ENCODE measurements around the gene LGALS9.

LGALS9 gene

DNA sequence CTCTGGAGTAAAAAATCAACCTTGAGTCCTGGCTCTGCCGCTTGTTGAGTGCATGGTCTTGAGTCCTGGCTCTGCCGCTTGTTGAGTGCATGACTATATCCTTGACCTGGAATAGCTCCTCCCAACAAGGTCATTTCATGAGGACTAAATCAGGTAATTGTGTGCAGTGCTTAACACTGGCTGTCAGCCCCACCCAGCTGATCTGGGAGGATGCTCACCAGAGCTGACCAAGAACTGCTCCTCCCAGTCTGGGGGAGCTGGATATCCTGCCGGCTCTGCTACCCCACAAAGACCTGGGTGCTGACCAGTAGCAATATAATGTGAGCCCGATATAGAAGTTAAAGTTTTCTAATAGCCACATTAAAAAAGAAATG lies 20.7 kb upstream of the LGALS9 start:
- no peak overlapping the region for H3K27ac Mint-ChIP-seq
- no peaks in the 10 kb centered on the region for H3K9me3 Mint-ChIP-seq
- no peaks in the 10 kb centered on the region for H3K27me3 Mint-ChIP-seq (ENCODE audit: low read depth)
- H3K4me1 Mint-ChIP-seq (ENCODE audit: low read depth): peaks cover 11% of the 10 kb centered on the region
- H3K4me3 Mint-ChIP-seq: no peak overlapping the region
- peaks cover 37% of the 10 kb centered on the region for H3K36me3 Mint-ChIP-seq (ENCODE audit: low read depth)
- no peak for DNase-seq (ENCODE audit: low spot score)

DNA sequence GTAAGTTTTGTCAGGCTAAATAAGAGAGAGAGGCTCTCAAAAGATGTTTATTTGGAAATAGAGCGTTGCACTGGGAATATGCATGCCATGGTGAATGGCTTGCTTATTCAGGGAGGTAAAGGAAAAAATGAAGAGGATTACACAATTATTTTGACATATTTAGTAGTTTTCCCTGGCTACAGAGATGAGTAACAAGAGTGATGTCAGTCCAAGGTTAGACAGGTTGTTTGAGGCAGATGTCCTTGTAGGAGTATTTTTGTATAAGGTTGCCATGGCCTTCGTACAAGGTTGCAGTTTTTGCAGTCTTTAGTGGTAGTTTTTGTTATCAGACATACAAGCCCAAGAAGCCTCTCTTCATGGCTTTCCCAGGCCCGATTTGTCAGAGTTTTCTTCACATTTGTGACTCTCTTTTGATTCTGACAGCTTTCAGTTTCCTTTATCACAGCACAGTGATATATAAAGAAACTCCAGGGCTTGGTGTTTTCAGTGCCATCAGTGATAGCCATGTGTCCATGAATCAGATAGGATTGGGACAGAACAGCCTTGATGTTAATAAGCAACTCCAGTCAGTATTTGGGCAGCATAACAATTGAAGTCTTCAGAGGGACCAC lies 18.7 kb upstream of the LGALS9 start:
- Mint-ChIP-seq H3K27ac (peak overlapping the region; percentile 19), H3K4me1 (ENCODE audit: low read depth) (peaks cover 28% of the 10 kb centered on the region), H3K4me3 (no peak overlapping the region), H3K27me3 (ENCODE audit: low read depth) (no peaks in the 10 kb centered on the region), H3K9me3 (no peaks in the 10 kb centered on the region), H3K36me3 (ENCODE audit: low read depth) (peaks cover 45% of the 10 kb centered on the region)
- no peak for DNase-seq (ENCODE audit: low spot score)

DNA sequence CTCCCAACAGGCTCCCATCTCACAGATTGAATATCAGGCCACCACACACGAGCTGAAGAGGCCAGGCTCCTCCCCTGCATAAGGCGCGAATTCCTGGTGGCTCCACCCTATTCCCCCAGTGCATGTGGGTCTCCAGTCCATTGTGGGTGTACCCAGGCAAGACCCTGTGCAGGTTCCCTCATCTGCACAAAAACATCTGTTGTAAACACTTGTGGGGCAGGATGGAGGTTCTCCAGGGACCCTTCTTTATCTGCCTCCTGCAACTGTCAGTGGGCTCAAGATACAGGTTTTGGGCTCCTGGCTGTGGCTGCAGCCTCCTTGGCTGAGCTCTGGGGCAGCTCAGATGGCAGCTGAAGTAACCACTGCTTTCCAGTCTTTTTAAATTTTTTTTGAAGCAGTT lies 17.6 kb upstream of the LGALS9 start:
- Mint-ChIP-seq H3K27ac (no peak overlapping the region), H3K4me3 (no peak overlapping the region), H3K36me3 (ENCODE audit: low read depth) (peaks cover 50% of the 10 kb centered on the region), H3K27me3 (ENCODE audit: low read depth) (no peaks in the 10 kb centered on the region), H3K4me1 (ENCODE audit: low read depth) (peaks cover 30% of the 10 kb centered on the region), H3K9me3 (no peaks in the 10 kb centered on the region)
- no peak for DNase-seq (ENCODE audit: low spot score)

DNA sequence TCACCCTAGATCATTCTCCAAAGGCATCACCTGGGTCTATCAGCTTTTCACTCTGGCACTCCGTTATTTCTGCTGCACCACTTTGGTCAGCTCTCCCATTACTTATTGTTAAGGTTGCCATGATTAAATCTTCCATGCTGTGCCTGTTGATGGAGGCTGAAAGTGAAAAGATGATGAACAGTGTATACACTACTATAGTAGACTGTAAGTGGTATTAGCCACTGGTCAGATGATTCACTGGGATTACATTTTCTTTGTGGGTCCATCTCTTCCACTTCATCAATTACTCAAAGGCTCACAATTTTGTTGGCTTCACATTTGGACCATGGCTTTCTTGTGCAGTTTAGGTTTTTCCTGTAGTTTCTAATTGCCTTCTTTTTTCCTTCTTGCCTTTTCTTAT lies 15.9 kb upstream of the LGALS9 start:
- no peak overlapping the region for H3K4me3 Mint-ChIP-seq
- no peaks in the 10 kb centered on the region for H3K27me3 Mint-ChIP-seq (ENCODE audit: low read depth)
- peaks cover 44% of the 10 kb centered on the region for H3K36me3 Mint-ChIP-seq (ENCODE audit: low read depth)
- H3K27ac Mint-ChIP-seq: no peak overlapping the region
- DNase-seq (ENCODE audit: low spot score): no peak
- no peaks in the 10 kb centered on the region for H3K9me3 Mint-ChIP-seq
- H3K4me1 Mint-ChIP-seq (ENCODE audit: low read depth): peaks cover 30% of the 10 kb centered on the region

DNA sequence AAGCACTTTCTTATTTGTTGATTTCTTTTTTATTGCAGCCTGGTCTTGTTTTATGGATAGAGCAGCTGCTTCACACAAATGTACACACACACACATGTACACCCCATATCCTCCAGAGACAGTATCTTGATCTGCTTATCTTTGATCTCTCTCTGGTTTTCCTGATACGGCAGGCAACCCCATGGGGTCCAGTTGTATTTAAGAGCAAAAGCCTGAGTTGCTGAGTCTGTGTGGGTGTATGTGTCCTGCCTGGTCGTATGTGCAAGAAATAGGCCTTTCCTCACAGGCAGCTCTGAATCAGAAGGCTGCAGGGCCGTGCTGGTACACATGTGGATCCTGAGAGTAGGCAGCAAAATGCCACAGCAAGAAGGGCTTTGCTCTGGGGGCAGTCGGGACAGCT lies 14.6 kb upstream of the LGALS9 start:
- no peaks in the 10 kb centered on the region for H3K9me3 Mint-ChIP-seq
- peaks cover 46% of the 10 kb centered on the region for H3K36me3 Mint-ChIP-seq (ENCODE audit: low read depth)
- H3K27ac Mint-ChIP-seq: peak overlapping the region; percentile 79
- peaks cover 40% of the 10 kb centered on the region for H3K4me1 Mint-ChIP-seq (ENCODE audit: low read depth)
- DNase-seq (ENCODE audit: low spot score): peak; percentile 55
- no peaks in the 10 kb centered on the region for H3K27me3 Mint-ChIP-seq (ENCODE audit: low read depth)
- H3K4me3 Mint-ChIP-seq: peak overlapping the region; percentile 52

DNA sequence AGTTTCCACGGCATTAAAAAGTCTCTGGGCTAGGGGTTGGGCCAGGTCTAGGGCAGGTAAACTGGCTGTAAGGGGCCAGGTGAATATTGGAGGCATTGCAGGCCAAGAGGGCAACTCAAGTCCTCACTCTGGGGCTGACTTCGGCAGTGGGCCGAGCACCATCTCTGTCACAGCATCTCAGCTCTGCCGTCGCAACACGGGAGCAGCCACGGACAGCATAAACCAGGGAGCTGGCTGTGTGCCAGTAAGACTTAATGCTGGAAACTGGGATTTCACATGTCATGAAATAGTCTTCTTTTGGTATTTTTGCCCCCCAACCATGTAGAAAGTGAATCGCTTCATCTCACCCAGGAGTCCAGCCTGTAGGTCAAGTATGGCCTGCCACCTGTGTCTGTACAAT lies 12.6 kb upstream of the LGALS9 start:
- Mint-ChIP-seq H3K4me3 (no peak overlapping the region), H3K27me3 (ENCODE audit: low read depth) (no peaks in the 10 kb centered on the region), H3K27ac (no peak overlapping the region), H3K9me3 (no peaks in the 10 kb centered on the region), H3K4me1 (ENCODE audit: low read depth) (peaks cover 31% of the 10 kb centered on the region), H3K36me3 (ENCODE audit: low read depth) (peaks cover 48% of the 10 kb centered on the region)
- no peak for DNase-seq (ENCODE audit: low spot score)

DNA sequence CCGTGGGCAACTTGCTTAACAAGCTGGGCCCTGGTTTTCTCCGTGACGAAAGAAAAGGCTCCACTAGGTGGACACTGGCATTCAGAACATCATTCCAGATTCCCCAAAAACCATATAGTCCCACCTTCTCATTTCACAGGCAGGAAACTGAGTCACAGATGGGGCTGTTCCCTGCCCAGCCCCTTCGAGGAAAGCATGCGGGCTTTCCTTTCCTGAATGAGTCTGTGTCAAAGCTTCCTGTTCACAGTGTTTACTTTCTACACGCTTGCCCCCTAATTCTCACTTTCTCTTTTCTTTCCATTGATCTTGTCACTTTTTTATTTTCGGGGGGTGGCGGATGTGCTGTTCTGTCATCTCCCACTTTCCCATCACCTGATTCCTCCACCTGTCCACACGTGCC lies 10.3 kb upstream of the LGALS9 start:
- Mint-ChIP-seq H3K36me3 (ENCODE audit: low read depth) (peaks cover 37% of the 10 kb centered on the region), H3K27ac (peak overlapping the region; percentile 15), H3K27me3 (ENCODE audit: low read depth) (no peaks in the 10 kb centered on the region), H3K4me1 (ENCODE audit: low read depth) (peaks cover 24% of the 10 kb centered on the region), H3K9me3 (no peaks in the 10 kb centered on the region), H3K4me3 (peak overlapping the region; percentile 7)
- no peak for DNase-seq (ENCODE audit: low spot score)

DNA sequence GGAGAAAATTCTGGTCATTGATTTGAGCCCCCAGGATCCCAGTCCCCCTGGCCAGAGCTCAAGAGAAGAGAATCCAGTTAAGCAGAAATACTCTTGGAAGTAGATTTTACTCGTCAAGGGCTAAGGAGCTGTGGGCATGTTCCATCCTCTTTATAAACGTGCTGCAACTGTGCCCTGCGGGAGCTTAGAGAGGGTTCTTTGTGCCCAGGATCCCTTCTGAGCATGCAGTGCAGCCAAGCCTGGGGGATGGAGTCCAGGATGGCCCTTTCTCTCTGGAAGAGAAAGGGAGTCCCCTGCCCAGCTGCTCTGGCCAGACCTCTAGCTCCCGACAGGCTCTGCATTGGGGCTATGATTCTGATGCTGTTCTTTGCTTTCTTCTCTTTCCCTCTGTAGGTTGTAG lies 9.5 kb upstream of the LGALS9 start:
- Mint-ChIP-seq H3K27ac (peak overlapping the region; percentile 39), H3K4me1 (ENCODE audit: low read depth) (peaks cover 16% of the 10 kb centered on the region), H3K4me3 (no peak overlapping the region), H3K27me3 (ENCODE audit: low read depth) (no peaks in the 10 kb centered on the region), H3K9me3 (no peaks in the 10 kb centered on the region), H3K36me3 (ENCODE audit: low read depth) (peaks cover 33% of the 10 kb centered on the region)
- no peak for DNase-seq (ENCODE audit: low spot score)

DNA sequence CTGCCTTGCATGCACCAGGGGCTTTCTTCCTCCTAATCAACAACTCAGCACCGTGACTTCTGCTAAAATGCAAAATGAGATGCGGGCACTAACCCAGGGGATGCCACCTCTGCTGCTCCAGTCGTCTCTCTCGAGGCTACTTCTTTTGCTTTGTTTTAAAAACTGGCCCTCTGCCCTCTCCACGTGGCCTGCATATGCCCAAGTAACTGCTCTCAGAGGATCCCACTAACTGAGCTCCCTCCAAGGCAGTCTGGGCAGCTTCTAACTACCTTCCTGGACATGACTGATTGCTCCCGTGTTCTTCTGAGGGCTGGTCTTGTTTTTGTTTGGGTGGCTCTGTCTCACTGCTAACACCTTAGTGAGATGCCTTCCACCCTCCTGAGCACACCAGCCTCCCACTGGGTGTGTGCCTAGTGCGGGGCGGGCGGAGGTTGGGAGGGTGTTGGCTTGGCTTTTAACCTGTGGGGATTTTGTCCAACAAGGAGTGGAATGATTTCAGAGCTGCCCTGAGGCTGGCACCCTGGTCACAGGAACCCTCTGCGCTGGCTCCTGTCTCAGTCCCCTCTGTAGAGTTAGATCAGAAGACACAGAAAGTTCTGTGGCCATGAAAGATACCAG lies 8.9 kb upstream of the LGALS9 start:
- Mint-ChIP-seq H3K4me3 (no peak overlapping the region), H3K27ac (peak overlapping the region; percentile 39), H3K27me3 (ENCODE audit: low read depth) (no peaks in the 10 kb centered on the region), H3K9me3 (no peaks in the 10 kb centered on the region), H3K36me3 (ENCODE audit: low read depth) (peaks cover 30% of the 10 kb centered on the region), H3K4me1 (ENCODE audit: low read depth) (peaks cover 12% of the 10 kb centered on the region)
- no peak for DNase-seq (ENCODE audit: low spot score)

DNA sequence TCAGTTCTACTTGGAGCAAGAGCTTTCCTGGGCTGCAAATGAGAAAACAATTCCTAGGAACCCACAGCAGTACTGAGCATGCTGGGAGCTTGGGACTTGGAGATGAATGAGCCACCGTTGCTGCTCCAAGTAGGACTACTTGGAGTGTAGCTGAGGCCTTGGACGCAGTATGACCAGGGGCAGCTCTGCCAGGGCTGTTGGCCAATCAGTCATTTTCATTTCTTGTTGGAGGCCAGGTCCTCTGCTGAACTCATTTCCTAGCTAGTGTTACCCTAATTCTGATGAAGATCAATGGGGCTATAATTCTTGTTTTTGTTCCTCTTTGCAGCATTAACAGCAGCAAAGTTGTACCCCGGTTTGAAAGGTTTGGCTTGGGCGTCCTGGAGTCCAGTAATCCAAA lies 8.0 kb upstream of the LGALS9 start:
- no peak overlapping the region for H3K27ac Mint-ChIP-seq
- peaks cover 14% of the 10 kb centered on the region for H3K4me1 Mint-ChIP-seq (ENCODE audit: low read depth)
- H3K27me3 Mint-ChIP-seq (ENCODE audit: low read depth): no peaks in the 10 kb centered on the region
- peaks cover 28% of the 10 kb centered on the region for H3K36me3 Mint-ChIP-seq (ENCODE audit: low read depth)
- H3K4me3 Mint-ChIP-seq: no peak overlapping the region
- DNase-seq (ENCODE audit: low spot score): no peak
- no peaks in the 10 kb centered on the region for H3K9me3 Mint-ChIP-seq

DNA sequence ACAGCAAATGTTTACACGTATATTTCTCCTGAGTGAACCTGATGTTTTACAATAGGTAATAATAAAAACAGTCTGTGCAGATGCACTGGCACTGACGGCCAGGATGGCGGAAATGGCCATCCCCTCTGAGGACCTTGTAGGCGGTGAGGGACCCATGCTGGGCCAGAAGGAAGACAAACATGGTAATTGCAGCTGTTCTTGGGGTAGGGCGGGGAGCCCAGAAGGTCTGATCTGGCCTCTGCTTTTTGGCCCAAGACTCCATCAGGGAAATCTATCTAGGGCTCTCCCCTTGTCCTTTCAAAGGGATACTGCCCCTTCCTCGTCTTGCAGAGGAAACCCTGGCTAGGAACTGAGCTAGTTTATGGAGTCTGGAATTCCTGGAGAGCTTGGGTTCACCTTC lies 7.4 kb upstream of the LGALS9 start:
- H3K4me3 Mint-ChIP-seq: no peak overlapping the region
- H3K36me3 Mint-ChIP-seq (ENCODE audit: low read depth): peaks cover 25% of the 10 kb centered on the region
- no peaks in the 10 kb centered on the region for H3K9me3 Mint-ChIP-seq
- no peaks in the 10 kb centered on the region for H3K27me3 Mint-ChIP-seq (ENCODE audit: low read depth)
- no peak overlapping the region for H3K27ac Mint-ChIP-seq
- H3K4me1 Mint-ChIP-seq (ENCODE audit: low read depth): peaks cover 20% of the 10 kb centered on the region
- no peak for DNase-seq (ENCODE audit: low spot score)

DNA sequence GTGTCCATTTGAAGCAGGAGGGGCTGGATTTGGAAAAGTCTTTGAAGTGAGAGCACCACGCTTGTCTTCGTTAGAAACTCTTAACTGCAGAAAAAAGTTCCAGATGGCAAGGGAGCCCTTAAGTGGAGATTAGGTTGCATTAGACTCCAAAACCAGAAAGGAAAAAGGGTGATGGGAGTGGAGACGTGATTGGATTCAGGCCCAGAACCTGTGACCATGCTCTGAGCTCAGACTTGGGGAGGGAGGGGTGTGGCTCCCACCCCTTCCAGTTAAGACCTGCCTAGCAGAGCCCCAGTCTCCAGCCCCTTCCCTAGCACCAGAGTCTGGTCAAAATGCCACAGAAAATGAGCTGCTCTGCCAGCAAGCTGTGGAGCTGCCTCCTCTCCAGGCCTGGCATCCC lies 6.4 kb upstream of the LGALS9 start:
- Mint-ChIP-seq H3K27me3 (ENCODE audit: low read depth) (no peaks in the 10 kb centered on the region), H3K27ac (no peak overlapping the region), H3K4me1 (ENCODE audit: low read depth) (peaks cover 26% of the 10 kb centered on the region), H3K9me3 (no peaks in the 10 kb centered on the region), H3K4me3 (no peak overlapping the region), H3K36me3 (ENCODE audit: low read depth) (peaks cover 23% of the 10 kb centered on the region)
- DNase-seq (ENCODE audit: low spot score): no peak

DNA sequence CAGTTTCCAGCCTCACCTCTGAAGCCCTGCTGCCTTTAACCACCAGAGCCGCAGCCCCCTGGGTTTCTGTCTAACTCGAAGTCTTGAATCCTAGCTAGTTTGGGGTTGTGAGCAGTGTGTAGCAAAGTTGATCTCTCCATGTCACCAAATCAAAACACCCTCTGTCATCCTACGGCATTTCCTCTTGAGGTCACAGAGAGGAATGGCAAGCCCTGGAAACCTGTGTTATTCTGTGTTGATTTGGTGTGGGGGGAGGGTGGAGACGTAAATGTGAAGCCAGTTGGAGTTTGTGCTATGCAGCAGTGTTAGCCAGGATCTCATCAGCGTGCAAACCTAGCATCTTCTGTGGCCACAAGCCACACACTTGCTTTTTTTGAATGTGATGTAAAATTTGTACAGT lies 5.1 kb upstream of the LGALS9 start:
- H3K4me1 Mint-ChIP-seq (ENCODE audit: low read depth): peaks cover 29% of the 10 kb centered on the region
- H3K27me3 Mint-ChIP-seq (ENCODE audit: low read depth): no peaks in the 10 kb centered on the region
- no peak overlapping the region for H3K27ac Mint-ChIP-seq

DNA sequence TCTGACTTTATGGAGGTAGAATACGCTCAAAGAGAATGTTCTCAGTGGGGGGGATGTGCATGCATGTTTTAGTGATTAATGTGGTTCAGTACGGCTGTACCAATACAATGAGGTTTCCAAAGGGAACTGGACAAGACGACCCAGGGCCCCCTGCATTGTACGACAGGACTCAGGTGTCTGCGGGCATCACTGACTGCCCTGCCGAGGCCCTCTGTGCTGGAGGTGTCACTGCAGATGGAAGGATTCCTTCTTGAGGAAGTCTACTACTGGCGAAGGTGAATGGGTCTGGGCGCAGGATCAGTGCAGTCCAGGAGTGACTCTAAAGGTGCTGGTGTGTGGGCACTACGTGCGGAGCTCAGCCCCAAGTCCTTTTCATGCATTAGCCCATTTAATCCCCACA lies 3.5 kb upstream of the LGALS9 start:
- Mint-ChIP-seq H3K9me3 (no peaks in the 10 kb centered on the region), H3K4me3 (no peak overlapping the region), H3K27me3 (ENCODE audit: low read depth) (no peaks in the 10 kb centered on the region), H3K36me3 (ENCODE audit: low read depth) (peaks cover 23% of the 10 kb centered on the region), H3K27ac (no peak overlapping the region), H3K4me1 (ENCODE audit: low read depth) (peaks cover 35% of the 10 kb centered on the region)
- DNase-seq (ENCODE audit: low spot score): no peak

More for the DNA sequence above, 5.1 kb upstream of the LGALS9 start:
- no peak for DNase-seq (ENCODE audit: low spot score)
- Mint-ChIP-seq H3K4me3 (no peak overlapping the region), H3K36me3 (ENCODE audit: low read depth) (peaks cover 24% of the 10 kb centered on the region), H3K9me3 (no peaks in the 10 kb centered on the region)

DNA sequence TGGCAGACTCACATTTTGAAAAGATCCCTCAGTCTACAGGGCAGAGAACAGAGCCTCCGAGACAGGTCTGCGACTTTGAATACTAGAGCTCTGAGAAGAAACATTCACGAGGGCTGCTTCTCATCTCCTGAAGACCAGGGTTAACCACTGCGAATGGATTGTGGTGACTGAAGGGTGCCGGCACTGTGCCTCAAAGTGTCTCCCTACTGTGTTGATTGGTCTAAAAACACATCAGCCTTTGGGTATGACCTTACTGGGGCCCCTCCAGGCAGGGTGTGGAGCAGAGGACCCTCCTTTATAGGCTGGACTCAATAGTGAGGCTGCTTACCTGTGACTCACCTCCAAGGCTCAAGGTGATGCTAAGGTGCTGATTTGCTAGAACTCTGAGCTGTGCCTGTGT lies 2.6 kb upstream of the LGALS9 start:
- no peak overlapping the region for H3K27ac Mint-ChIP-seq
- peaks cover 41% of the 10 kb centered on the region for H3K4me1 Mint-ChIP-seq (ENCODE audit: low read depth)
- peak; percentile 16 for DNase-seq (ENCODE audit: low spot score)
- no peaks in the 10 kb centered on the region for H3K9me3 Mint-ChIP-seq
- H3K36me3 Mint-ChIP-seq (ENCODE audit: low read depth): peaks cover 17% of the 10 kb centered on the region
- H3K4me3 Mint-ChIP-seq: no peak overlapping the region
- no peaks in the 10 kb centered on the region for H3K27me3 Mint-ChIP-seq (ENCODE audit: low read depth)
